ENCODE results near the gene PHF13.
"Not testable (repeated sequence)": the region's sequence is repeated elsewhere in the genome, so short reads cannot be mapped to it uniquely, and the experiment has no call there.

PHF13 gene

GRCh38 chr1:6637770-6638169 lies 24.2 kb downstream of the PHF13 start:
- H3K4me3 ChIP-seq (ENCODE audit: low read depth, low read length): no peak overlapping the region
- DNase-seq (ENCODE audit: low read depth): no peak
- TF ChIP-seq, protein P1, sequence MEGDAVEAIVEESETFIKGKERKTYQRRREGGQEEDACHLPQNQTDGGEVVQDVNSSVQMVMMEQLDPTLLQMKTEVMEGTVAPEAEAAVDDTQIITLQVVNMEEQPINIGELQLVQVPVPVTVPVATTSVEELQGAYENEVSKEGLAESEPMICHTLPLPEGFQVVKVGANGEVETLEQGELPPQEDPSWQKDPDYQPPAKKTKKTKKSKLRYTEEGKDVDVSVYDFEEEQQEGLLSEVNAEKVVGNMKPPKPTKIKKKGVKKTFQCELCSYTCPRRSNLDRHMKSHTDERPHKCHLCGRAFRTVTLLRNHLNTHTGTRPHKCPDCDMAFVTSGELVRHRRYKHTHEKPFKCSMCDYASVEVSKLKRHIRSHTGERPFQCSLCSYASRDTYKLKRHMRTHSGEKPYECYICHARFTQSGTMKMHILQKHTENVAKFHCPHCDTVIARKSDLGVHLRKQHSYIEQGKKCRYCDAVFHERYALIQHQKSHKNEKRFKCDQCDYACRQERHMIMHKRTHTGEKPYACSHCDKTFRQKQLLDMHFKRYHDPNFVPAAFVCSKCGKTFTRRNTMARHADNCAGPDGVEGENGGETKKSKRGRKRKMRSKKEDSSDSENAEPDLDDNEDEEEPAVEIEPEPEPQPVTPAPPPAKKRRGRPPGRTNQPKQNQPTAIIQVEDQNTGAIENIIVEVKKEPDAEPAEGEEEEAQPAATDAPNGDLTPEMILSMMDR (conservative IDR thresholded peaks at IDR 0.05; ENCODE audit: low read depth, low read length): no peak

- no peak overlapping the region for H3K4me3 ChIP-seq (ENCODE audit: low read depth, low read length)
- no peak for DNase-seq (ENCODE audit: low read depth)
- TF ChIP-seq, protein P1 (conservative IDR thresholded peaks at IDR 0.05; ENCODE audit: low read depth, low read length): no peak
Observed at GRCh38 chr1:6638226-6638625, 24.7 kb downstream of the PHF13 start.

GRCh38 chr1:6640867-6641266 lies 27.3 kb downstream of the PHF13 start:
- not testable (repeated sequence) for DNase-seq (ENCODE audit: low read depth); H3K4me3 ChIP-seq (ENCODE audit: low read depth, low read length)

DNA sequence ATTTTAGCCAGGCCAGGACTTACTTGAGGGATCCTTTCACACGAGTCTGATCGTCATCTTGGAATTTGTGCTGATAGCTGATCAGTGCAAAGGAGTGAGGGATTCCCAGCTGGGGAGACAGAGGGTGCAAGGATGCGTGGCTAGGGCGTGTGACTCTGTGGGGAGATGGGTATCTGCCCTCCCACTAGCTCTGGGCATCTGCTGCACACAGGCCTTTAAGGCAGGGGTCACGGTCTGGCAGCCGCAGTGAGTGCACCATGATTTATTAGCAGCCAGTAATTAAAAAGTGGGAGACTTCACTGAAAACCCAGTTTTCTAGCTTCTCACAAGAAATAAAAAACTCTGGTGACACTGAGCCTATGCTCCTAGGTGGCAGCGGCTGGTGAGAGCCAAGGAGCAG lies 31.5 kb downstream of the PHF13 start:
- no peak for DNase-seq (ENCODE audit: low read depth)
- H3K4me3 ChIP-seq (ENCODE audit: low read depth, low read length): no peak overlapping the region
- TF ChIP-seq, protein P1 (conservative IDR thresholded peaks at IDR 0.05; ENCODE audit: low read depth, low read length): no peak

DNA sequence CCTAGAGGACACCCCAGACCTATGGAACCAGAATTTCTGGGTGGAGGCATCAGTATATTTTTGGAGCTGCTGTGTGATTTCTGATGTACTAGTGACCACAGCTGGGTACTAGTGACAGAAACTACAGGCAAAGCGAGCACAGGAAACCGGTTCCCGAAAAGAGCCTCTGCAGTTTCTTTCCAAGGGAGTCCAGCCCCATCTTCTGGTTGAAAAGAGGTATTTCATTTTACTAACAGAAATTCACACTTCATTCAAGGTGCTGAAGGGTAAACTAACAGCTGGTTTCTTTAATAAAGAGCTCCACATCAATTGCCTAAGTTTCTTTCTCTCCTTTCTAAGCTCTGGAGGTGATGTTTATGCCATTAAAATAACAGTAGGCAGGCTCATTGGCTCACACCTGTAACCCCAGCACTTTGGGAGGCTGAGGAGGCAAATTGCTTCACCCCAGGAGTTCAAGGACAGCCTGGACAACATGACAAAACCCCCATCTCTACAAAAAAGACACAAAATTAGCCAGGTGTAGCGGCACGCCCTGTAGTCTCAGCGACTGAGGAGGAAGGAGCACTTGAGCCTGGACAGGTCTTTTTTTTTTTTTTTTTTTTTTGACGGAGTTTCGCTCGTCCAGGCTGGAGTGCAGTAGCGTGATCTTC lies 33.1 kb downstream of the PHF13 start:
- TF ChIP-seq, protein P1 (conservative IDR thresholded peaks at IDR 0.05; ENCODE audit: low read depth, low read length): peak; percentile 71
- no peak overlapping the region for H3K4me3 ChIP-seq (ENCODE audit: low read depth, low read length)
- peak; percentile 75 for DNase-seq (ENCODE audit: low read depth)

DNA sequence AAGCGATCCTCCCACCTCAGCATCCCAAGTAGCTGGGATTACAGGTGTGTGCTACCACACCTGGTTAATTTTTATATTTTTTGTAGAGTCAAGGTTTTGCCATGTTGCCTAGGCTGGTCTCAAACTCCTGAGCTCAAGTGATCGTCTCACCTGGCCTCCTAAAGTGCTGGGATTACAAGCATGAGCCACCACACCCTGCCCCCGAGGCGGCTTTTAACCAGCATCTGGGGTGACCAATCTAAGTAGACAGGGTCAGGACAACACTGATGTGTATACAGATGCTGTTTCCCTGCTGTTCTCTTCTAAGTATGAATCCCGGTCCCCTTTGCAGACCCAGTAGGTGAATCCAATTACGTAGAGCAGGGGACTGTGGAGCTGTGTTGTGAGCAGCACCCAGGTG lies 35.0 kb downstream of the PHF13 start:
- TF ChIP-seq, protein P1 (conservative IDR thresholded peaks at IDR 0.05; ENCODE audit: low read depth, low read length): no peak
- no peak overlapping the region for H3K4me3 ChIP-seq (ENCODE audit: low read depth, low read length)
- no peak for DNase-seq (ENCODE audit: low read depth)

DNA sequence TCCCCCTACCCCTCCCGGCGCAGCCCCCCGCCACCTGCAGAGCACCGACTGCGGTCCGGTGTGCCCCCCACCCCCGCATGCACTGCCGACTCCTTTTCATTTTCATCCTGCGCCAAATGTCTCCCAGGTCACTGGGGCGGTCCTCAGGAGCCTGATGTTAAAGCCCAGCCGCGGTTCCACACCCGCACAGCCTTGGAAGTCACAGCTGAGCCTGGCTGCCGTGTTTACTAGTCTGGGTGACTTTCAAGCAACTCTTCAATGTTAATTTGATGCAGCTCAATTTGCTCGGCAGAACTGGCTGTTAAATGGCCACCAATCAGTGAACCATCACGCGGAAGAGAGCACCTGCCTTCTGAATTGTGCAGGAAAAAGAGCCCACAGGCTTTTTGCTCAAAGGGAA lies 38.4 kb downstream of the PHF13 start:
- TF ChIP-seq, protein P1 (conservative IDR thresholded peaks at IDR 0.05; ENCODE audit: low read depth, low read length): no peak
- H3K4me3 ChIP-seq (ENCODE audit: low read depth, low read length): no peak overlapping the region

More for the DNA sequence above, 38.4 kb downstream of the PHF13 start:
- no peak for DNase-seq (ENCODE audit: low read depth)

All from choroid plexus epithelial cell (primary cell).